ENCODE data around the gene JRKL.

JRKL gene

GRCh38 chr11:96389720-96390487 lies at the start of gene JRKL, which contains the start of gene CCDC82:
Gene JRKL, plus strand, starts transcription at chr11:96390013. Its CDS starts 637 bp downstream, at chr11:96390650.
Gene CCDC82, minus strand, starts transcription at chr11:96389912. Its CDS starts 5,165 bp downstream, at chr11:96384747.
- DNase-seq, result peak; percentile 98

- DNase-seq, result no peak
Observed at GRCh38 chr11:96340555-96340885, 49.3 kb upstream of the JRKL start.

DNA sequence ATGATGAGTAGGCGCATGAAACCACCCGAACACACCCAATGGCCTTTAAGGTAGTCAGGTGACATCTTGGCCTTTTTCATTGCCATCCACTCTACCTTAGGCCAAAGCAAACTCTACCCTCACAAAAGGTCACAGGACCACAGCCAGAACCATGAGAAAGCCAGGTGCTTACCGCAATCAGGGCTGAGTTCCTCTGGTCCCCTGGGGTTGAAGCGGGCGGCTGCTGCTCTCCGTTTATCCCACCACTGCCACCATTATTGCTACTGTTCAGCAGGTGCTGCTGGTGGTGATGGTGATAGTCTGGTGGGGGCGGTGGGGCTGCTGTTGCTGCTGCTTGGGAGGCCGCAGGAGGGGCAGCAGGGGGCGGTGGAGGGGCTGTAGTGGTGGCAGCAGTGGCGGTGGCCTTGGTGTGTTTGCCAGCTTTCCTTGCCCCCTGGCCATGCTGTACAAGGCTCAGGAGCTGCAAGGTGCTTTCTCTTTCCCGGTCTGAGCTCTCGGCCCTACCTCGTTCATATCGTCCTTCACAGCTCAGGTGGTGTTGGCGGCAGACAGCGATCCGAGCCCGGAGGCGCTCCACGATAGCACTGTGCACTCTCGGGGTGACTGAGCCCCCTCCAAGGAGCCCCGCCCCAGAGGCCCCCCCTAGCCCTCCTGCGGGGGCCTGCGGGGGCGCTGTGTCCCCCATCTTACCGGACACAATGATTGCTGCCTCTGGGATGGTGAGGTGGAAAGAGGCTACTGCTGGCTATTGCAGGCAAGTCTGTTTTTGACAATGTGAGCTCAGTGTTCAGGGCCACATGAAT lies 48.4 kb upstream of the JRKL start:
- DNase-seq, result peak; percentile 64

- no peak for DNase-seq
Observed at GRCh38 chr11:96342014-96342960, 47.5 kb upstream of the JRKL start.

- DNase-seq, result peak; percentile 88
Observed at GRCh38 chr11:96342961-96343711, 46.7 kb upstream of the JRKL start, which contains the start of gene MAML2. Gene MAML2, minus strand, starts transcription at chr11:96343195. Its CDS starts 1,300 bp downstream, at chr11:96341895.

DNA sequence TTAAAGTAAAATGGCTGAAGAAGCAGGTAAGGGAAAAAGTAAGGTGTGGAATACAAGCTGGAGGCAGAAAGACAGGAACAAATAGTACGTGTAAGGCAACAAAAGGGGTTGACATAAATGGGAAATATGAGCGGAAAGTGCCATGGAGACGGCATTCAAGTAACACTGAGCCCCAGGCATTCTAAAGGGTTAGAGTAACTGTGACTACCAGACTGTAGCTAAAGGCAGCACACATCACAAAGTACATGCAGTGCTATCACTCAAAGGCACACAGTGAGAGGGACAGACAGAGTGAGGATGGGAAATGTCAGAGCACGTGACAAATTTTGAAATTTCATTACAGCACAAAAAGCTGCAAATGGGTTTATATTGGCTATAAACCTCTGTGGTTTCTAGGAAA lies 33.0 kb upstream of the JRKL start:
- DNase-seq, result no peak

- DNase-seq, result no peak
Observed at GRCh38 chr11:96357794-96358193, 32.0 kb upstream of the JRKL start.

GRCh38 chr11:96358321-96358720 lies 31.5 kb upstream of the JRKL start:
- no peak for DNase-seq

DNA sequence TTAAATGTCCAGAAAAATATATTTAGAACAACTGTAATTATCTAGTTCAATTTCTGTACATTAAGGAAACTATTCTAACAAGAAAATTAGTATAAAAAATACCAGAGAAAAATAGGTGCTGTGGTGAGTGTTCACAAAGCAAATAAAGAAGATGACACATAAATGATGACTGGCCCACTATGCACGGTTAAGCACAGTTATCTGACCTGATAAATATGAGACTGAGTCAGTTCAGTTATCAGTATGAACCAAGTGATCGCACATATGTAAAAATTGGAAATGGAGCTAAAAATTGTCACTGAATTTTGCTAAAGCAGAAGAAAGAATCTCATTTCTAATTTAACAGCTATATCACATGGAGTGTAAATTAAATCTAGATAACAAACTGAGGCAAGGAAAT lies 28.0 kb upstream of the JRKL start:
- no peak for DNase-seq

DNA sequence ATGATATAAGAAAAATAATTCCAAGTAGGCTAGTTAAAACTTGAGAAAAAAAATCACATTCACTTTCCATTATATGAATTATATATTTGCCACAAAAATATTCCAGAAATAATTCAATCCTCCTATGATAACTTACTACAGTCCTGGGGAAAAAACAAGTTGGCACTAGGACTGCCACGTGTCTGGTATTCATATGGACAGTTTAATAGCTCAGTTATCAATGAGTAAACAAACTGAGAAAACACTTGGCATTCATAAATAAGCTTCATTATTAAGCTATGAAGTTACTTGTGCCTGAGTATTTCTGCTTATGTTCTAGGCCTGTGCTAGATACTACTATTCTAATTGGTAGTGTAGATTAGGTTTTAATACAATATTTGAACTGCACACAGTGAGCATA lies 24.3 kb upstream of the JRKL start:
- DNase-seq, result no peak

DNA sequence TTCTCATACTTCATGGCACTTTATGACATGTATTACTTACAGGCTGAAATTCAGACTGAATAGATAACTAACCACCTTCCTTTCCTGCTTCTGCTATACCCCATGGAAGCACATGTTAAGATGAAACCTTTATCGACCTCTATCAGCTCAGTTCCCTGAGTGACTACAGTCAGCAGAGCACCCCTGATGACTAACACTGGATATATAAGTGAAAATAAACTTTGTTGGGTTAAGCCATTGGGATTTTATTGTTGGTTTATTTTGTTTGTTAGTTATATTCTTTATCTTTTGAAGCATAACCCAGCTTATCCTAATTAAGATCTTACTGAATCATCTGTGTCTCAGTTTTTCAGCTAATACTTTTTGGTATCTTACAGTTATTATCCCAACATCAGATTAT lies 23.8 kb upstream of the JRKL start:
- DNase-seq, result no peak

GRCh38 chr11:96367342-96367741 lies 22.5 kb upstream of the JRKL start:
- DNase-seq, result no peak

GRCh38 chr11:96373826-96374225 lies 16.0 kb upstream of the JRKL start:
- no peak for DNase-seq

GRCh38 chr11:96376796-96377195 lies 13.0 kb upstream of the JRKL start:
- no peak for DNase-seq

GRCh38 chr11:96384156-96384555 lies 5.7 kb upstream of the JRKL start:
- DNase-seq, result no peak

DNA sequence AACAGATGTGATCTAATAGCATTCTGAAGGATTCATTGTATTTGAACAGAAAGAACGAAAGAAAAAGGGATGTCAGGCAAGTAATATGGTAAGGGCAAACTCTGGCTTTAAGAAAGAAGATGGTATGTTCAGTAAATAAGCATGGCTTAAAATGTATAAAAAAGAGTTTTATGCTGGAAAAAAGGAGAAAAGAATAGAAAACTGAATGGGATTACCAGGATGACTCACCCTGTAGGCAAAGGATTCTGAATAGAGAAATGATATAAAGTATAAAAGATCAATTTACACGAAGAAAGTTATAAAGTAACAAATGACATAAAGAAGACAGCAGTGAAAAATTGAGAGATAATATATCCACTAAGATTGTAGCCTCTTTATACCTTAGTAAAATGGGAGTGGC lies 4.6 kb upstream of the JRKL start:
- DNase-seq, result no peak

GRCh38 chr11:96388891-96389719 lies 708 bp upstream of the JRKL start:
- DNase-seq, result no peak

DNA sequence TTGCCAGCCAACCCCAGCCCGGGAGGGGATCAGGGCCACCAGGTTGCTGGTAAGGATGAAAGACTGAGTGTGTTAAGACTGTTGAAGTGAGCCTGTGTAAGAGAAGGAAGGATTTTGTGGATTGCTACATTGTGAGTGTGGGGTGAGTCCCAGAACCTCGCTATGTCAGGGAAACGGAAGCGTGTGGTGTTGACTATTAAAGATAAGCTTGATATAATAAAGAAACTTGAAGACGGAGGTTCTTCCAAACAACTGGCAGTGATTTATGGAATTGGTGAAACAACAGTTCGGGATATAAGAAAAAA lies 627 bp downstream of the JRKL start:
- DNase-seq, result no peak

- DNase-seq, result no peak
Observed at GRCh38 chr11:96391698-96392307, 2.0 kb downstream of the JRKL start.

- no peak for DNase-seq
Observed at GRCh38 chr11:96393753-96394348, 4.0 kb downstream of the JRKL start.

DNA sequence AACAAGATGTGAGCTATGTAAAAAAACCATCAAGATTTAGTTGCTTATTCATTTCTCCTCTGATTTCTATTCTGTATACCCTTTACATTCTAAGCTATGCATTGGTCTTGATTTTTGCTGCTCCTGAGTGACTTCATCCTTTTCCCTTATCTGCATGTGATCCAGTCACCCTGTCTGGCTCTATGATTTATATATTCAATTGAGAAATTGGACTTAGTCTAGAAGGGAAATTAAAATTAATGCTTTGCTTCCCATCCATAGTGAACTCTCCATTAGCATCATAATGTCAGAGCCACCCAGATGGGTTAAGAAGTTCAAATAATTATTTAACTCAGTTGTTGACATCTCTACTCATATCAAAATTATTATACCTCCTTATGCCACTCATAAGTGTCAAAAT lies 5.0 kb downstream of the JRKL start:
- no peak for DNase-seq

Data from activated CD4-positive, alpha-beta T cell treated with anti-CD3 and anti-CD28 coated beads, Interleukin-2, amount 50 U/mL, for 1 hour (primary cell).